ENCODE measurements around the gene UBE2D2. TPM values are rescaled to one million over a fixed set of nuclear protein-coding genes. Genes with fewer than 3 reads are reported as not detected.
"Not testable (repeated sequence)": the region's sequence is repeated elsewhere in the genome, so short reads cannot be mapped to it uniquely, and the experiment has no call there.

UBE2D2 gene
- total RNA-seq = 100 to 1,000 TPM; 221 to 243 TPM

DNA sequence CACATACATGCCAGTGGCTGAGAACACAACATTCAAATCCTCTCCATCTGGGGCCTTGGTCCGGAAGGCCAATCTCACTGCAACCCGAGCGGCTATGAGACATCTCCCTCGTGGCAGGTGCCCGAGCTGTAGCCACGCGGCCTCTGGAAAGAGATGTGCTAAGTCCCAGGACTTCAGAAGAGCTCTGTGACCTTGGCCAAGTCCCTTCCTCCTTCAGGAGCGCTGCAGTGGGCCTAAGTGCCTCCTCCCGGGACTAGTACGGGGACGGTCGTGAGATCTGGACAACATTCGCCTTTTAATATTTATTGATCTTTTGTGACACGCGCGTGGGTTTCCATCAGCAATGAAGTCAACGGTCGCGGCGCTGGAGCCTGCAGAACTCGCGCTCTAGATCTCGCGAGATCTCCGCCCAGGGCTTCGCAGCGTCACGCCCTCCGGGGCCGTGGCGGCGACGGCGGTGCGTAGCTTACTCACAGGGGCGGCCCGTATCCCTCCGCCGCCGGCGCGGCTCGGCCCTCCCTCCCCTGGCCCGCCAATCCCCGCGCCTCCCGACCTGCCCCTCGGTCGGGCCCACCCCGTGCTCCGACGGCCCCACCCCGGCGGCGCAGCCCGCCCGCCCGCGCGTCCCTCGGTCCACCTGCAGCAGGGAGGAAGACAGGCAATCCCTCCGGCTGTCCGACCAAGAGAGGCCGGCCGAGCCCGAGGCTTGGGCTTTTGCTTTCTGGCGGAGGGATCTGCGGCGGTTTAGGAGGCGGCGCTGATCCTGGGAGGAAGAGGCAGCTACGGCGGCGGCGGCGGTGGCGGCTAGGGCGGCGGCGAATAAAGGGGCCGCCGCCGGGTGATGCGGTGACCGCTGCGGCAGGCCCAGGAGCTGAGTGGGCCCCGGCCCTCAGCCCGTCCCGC, at the start of gene UBE2D2:
Gene UBE2D2 (plus strand): TSS at position 588 of the 903 bp plus-strand sequence. CDS start 453 bp downstream, outside the sequence.
- Mint-ChIP-seq H3K9me3 (no peaks in the 10 kb centered on the region), H3K27ac (peak within 1 kb of the TSS; percentile 96), H3K4me3 (peak within 1 kb of the TSS; percentile 94), H3K36me3 (ENCODE audit: low read depth) (peaks cover 24% of the 10 kb centered on the region), H3K27me3 (ENCODE audit: low read depth) (no peaks in the 10 kb centered on the region), H3K4me1 (ENCODE audit: low read depth) (peaks cover 33% of the 10 kb centered on the region)
- DNase-seq = peak; percentile 98
- intact Hi-C loops (cut with micrococcal nuclease) = loop anchor here (1.0 to 5.0 kb wide), 9 partner anchors 43 to 841 kb away; partner anchors contain the start of genes ANKHD1, PAIP2 and SPATA24
- CTCF ChIA-PET = interaction anchor here (0.9 to 5.2 kb wide), 8 partner anchors 13 to 150 kb away, joined by 3 to 35 read pairs (median 3); partner anchors contain the start of gene STING1

DNA sequence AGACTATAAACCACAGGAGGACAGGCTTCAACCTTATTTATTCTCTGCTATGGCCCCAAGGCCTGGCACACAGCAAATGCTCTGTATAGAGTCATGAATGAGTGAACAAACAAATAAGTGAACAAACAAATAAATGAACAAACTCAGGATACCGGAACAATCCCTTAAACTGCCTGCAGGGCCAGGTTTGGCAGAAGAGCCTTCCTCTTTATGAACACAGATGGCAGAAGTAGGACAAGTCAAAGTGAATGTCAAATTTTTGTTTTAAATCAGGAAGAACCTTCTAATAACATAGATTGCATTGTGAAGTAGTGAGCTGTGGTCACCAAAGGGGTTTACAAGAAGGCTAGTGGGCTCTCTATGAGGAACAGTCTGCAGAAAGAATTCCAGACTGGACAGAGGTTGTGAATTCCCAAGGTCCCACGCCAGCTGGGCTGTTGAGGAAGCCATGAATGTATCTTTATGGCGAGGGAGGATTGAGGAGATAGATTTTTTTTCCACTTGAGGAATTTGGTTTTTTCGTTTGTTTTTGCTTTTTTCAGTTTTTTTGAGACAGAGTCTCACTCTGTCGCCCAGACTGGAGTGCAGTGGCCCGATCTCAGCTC, 48.3 kb upstream of the UBE2D2 start:
- CTCF ChIA-PET = interaction anchor here (0.7 to 12.2 kb wide), 25 partner anchors 10 to 1250 kb away, joined by 3 to 326 read pairs (median 5); partner anchors contain the start of genes DNAJC18, PROB1 and STING1

DNA sequence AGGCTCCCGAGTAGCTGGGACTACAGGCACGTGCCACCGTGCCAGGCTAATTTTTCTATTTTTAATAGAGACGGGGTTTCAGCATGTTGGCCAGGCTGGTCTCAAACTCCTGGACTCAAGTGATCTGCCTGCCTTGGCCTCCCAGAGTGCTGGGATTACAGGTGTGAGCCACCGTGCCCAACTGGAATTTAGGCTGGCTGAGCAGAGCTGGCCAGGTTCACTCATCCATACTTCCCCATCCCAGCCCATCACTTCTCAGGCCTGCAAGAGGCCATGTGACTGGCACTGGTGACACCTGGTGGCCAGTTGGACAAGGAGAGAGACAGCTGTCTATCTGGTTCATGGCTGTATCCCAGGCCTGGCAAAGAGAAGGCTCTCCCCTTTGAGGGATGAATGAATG, 47.7 kb upstream of the UBE2D2 start:
- peaks cover 59% of the 10 kb centered on the region for H3K4me1 Mint-ChIP-seq (ENCODE audit: low read depth)
- H3K27ac Mint-ChIP-seq; H3K4me3 Mint-ChIP-seq; H3K27me3 Mint-ChIP-seq (ENCODE audit: low read depth); H3K9me3 Mint-ChIP-seq; H3K36me3 Mint-ChIP-seq (ENCODE audit: low read depth): not testable (repeated sequence)
- CTCF ChIA-PET = interaction anchor here (0.7 to 12.2 kb wide), 23 partner anchors 10 to 1250 kb away, joined by 3 to 326 read pairs (median 6); partner anchors contain the start of genes DNAJC18, PROB1 and STING1
- intact Hi-C loops (cut with micrococcal nuclease) = loop anchor here (1.0 to 5.0 kb wide), 6 partner anchors 32 to 221 kb away; partner anchors contain the start of genes MATR3 and SMIM33
- peak; percentile 92 for DNase-seq

More for the DNA sequence above, 48.3 kb upstream of the UBE2D2 start:
- Mint-ChIP-seq H3K27ac (no peak overlapping the region), H3K4me1 (ENCODE audit: low read depth) (peaks cover 60% of the 10 kb centered on the region), H3K9me3 (peaks cover 3% of the 10 kb centered on the region), H3K27me3 (ENCODE audit: low read depth) (no peaks in the 10 kb centered on the region), H3K4me3 (no peak overlapping the region), H3K36me3 (ENCODE audit: low read depth) (peaks cover 3% of the 10 kb centered on the region)
- DNase-seq = no peak
- intact Hi-C loops (cut with micrococcal nuclease) = loop anchor here (1.0 to 5.0 kb wide), 6 partner anchors 32 to 221 kb away; partner anchors contain the start of genes MATR3 and SMIM33

DNA sequence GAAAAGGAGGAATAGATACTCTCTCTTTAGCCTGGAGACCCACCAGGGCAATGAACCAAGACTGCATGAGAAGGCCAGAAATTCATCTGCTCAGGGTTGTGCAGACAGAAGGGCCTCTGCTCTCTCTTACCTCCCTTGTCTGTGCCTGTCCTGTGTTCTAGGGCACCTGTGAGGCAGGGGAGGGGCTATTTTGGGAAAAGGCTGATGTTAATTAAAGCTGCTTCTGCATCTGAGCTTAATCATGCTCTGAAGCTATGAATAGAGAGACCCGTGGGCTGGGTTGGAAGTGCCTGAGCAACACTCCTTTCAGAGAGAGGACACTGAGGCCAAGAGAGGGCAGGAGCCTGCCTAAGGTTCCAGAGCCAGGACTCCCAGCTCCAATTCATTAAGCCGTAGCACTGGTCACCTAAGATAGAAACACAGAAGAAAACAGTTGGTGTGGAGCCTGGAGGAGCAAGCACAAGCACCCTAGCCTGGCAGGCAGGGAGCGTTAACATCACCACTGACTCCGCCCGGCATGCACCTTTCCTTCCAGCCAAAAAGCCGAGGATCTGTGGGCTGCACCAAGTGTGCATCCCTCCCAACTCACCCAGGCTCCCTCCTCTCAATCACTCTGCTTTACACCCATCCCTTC, 47.2 kb upstream of the UBE2D2 start:
- Mint-ChIP-seq H3K27me3 (ENCODE audit: low read depth) (no peaks in the 10 kb centered on the region), H3K4me3 (no peak overlapping the region), H3K36me3 (ENCODE audit: low read depth) (peaks cover 3% of the 10 kb centered on the region), H3K27ac (no peak overlapping the region), H3K4me1 (ENCODE audit: low read depth) (peaks cover 59% of the 10 kb centered on the region), H3K9me3 (peaks cover 3% of the 10 kb centered on the region)
- DNase-seq = no peak
- intact Hi-C loops (cut with micrococcal nuclease) = loop anchor here (1.0 to 5.0 kb wide), 6 partner anchors 33 to 222 kb away; partner anchors contain the start of genes MATR3 and SMIM33
- CTCF ChIA-PET = interaction anchor here (0.6 to 12.2 kb wide), 21 partner anchors 11 to 252 kb away, joined by 3 to 326 read pairs (median 6); partner anchors contain the start of genes DNAJC18 and STING1

DNA sequence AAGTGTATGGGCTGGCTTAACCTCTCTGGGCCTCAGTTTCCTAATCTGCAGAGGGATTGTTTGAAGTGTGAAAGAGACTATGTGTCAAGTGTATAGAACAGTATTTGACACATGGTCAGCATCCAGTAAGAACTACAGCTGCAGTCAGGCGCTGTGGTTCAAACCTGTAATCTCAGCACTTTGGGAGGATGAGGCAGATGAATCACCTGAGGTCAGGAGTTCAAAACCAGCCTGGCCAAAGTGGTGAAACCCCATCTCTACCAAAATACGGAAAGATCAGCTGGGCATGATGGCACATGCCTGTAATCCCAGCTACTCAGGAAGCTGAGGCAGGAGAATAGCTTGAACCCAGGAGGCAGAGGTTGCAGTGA, 46.7 kb upstream of the UBE2D2 start:
- Mint-ChIP-seq H3K4me1 (ENCODE audit: low read depth) (peaks cover 57% of the 10 kb centered on the region), H3K9me3 (peaks cover 3% of the 10 kb centered on the region), H3K27ac (no peak overlapping the region), H3K4me3 (no peak overlapping the region), H3K27me3 (ENCODE audit: low read depth) (no peaks in the 10 kb centered on the region), H3K36me3 (ENCODE audit: low read depth) (peaks cover 3% of the 10 kb centered on the region)
- peak; percentile 29 for DNase-seq
- CTCF ChIA-PET = interaction anchor here (0.6 to 12.2 kb wide), 16 partner anchors 12 to 251 kb away, joined by 3 to 326 read pairs (median 6); partner anchors contain the start of genes DNAJC18 and STING1
- intact Hi-C loops (cut with micrococcal nuclease) = loop anchor here (5.0 kb wide), 2 partner anchors 42 to 222 kb away; partner anchors contain the start of genes MATR3 and SMIM33

DNA sequence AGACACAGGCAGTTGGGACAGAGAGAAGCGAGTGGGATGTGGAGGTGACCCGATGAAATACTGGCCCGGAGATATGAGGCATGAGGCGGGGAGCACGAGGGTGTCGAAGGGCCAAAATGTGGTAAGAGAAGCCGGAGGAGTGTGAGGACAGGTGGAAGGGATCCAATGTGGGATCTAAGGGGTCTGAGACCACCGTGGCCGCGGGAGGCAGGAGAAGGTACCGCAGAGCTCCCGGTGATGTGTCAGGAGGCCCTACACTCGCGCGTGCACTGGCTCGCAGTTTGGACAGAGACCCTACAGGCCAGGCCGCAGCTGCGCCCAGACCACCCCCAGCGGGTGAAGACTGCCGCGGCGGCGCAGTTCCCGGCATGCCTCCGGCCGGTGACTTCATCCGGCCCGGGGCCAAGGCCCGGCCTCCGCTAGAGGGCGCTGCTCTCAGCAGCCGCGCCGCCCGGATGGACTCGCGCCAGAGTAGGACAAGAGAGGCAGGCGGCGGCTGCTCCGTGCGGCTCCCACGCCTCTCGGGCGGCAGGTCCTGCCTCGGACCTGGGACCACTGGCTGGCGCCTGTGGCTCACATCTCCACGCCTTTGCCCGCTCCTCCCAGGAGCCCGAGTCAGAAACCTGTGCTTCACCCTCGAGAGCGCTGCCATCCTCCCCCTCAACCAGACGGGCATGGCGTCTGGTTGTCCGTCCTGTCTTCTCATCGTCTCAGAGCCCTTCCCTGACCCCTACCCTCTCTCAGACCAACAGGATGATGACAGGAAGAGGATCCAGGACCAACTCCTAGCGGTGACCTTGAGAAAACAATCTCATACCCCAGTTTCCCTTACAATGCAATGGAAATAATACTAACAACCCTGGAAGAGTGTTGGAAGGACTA, 43.2 kb upstream of the UBE2D2 start:
- Mint-ChIP-seq H3K4me3 (peak overlapping the region; percentile 92), H3K27ac (peak overlapping the region; percentile 91), H3K9me3 (no peaks in the 10 kb centered on the region), H3K4me1 (ENCODE audit: low read depth) (peaks cover 26% of the 10 kb centered on the region), H3K36me3 (ENCODE audit: low read depth) (no peaks in the 10 kb centered on the region), H3K27me3 (ENCODE audit: low read depth) (no peaks in the 10 kb centered on the region)
- peak; percentile 92 for DNase-seq
- intact Hi-C loops (cut with micrococcal nuclease) = loop anchor here (1.0 kb wide), 4 partner anchors 43 to 247 kb away; partner anchors contain the start of genes PAIP2 and UBE2D2
- CTCF ChIA-PET = interaction anchor here (0.6 to 12.2 kb wide), 18 partner anchors 13 to 326 kb away, joined by 3 to 326 read pairs (median 4); partner anchors contain the start of genes DNAJC18 and STING1

DNA sequence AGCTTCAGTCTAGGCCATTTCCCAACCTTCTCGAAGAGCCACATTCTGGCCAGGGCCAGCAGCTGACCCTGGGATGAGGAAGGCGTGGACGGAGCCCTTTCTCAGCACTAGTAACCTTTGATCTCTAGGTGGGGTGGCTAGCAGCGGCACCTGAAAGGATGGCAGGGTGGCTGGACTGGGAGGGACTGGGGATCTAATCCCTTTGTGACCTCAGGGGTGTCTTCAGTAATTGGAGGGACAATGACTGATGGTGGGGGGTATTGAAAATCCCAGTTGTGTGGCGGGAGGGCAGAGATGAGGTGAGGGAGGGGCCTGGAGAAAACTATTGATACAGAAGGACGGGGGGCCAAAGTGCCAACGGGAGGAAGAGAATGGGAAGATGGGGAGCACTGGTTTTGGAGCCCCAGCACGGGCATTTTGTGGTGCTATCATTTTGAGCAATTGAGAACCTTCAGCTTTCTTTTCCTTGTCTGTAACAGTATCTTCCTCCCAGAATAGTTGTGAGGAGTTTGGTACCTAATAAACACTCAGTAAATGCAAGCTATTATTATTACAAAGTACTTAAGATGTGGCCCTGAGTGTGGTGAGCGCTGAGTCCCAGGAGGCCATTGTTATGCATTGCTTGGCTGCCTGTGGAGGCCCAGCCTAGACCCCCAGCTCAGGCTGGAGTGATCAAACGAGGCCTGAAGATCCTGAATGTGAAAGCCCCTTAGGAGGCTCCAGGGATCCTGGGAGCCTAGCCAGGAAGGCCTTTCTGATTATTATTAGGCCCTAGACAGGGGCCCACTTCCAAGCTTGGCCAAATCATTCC, 37.3 kb upstream of the UBE2D2 start:
- no peaks in the 10 kb centered on the region for H3K36me3 Mint-ChIP-seq (ENCODE audit: low read depth)
- H3K9me3 Mint-ChIP-seq = no peaks in the 10 kb centered on the region
- DNase-seq = no peak
- no peak overlapping the region for H3K27ac Mint-ChIP-seq
- no peaks in the 10 kb centered on the region for H3K27me3 Mint-ChIP-seq (ENCODE audit: low read depth)
- intact Hi-C loops (cut with micrococcal nuclease) = no loop called here
- H3K4me3 Mint-ChIP-seq = no peak overlapping the region
- CTCF ChIA-PET = interaction anchor here (0.9 kb wide), 1 partner anchor 111 kb away, joined by 3 read pairs; no protein-coding TSS in a partner anchor
- H3K4me1 Mint-ChIP-seq (ENCODE audit: low read depth) = peaks cover 2% of the 10 kb centered on the region

DNA sequence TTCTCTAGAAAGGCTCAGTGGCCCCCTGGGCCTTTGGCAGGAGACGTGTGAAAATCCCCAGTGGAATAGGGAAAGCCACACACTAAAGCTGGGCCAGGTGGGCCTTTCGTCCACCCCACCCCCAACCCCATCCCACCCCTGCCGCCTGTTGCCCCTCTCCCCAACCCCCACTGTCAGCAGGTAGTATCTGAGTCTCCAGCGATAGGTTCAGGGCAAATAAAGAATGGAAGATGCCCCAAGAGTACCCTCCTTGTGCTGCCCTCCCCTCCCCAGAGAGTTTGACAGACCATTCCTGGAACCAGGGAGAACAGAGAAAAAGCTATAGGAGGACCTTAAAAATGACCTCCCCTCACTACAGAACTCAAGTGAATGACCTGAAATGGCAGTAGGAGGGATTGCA, 36.7 kb upstream of the UBE2D2 start:
- no peak for DNase-seq
- Mint-ChIP-seq H3K4me1 (ENCODE audit: low read depth) (no peaks in the 10 kb centered on the region), H3K27me3 (ENCODE audit: low read depth) (no peaks in the 10 kb centered on the region), H3K9me3 (no peaks in the 10 kb centered on the region), H3K36me3 (ENCODE audit: low read depth) (no peaks in the 10 kb centered on the region), H3K27ac (no peak overlapping the region), H3K4me3 (no peak overlapping the region)
- CTCF ChIA-PET = interaction anchor here (0.6 kb wide), 1 partner anchor 187 kb away, joined by 5 read pairs; no protein-coding TSS in a partner anchor
- intact Hi-C loops (cut with micrococcal nuclease) = no loop called here

DNA sequence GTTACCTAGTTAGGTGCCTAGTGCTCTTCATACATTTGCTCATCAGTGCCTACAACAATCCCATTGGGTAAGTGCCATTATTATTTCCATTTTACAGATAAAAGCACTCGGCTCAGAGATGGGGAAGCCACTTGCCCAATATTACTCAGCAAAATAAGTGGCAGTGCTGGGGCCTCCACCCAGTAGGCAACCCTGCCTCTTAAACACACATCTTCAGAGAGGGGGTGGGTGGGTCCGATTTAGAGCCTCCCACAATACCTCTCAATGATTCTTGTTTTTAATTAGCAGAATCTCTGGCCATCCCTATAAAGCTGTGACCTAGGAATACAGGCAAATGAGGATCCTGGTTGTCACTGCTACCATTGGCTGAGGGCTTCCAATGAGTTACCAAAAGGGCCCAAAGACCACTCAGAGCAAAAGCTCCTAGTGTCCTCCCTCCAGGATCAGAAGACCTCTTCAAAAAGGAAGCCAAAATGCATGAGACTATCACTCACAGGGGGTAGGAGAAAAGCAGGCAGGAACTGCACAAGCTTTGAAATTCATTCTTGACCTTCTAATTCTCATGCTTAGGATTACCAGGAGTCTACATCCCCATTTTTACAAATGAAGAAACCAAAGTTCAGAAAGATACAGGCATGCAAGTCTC, 36.1 kb upstream of the UBE2D2 start:
- DNase-seq = no peak
- intact Hi-C loops (cut with micrococcal nuclease) = no loop called here
- Mint-ChIP-seq H3K27ac (no peak overlapping the region), H3K27me3 (ENCODE audit: low read depth) (no peaks in the 10 kb centered on the region), H3K36me3 (ENCODE audit: low read depth) (no peaks in the 10 kb centered on the region), H3K4me3 (no peak overlapping the region), H3K4me1 (ENCODE audit: low read depth) (no peaks in the 10 kb centered on the region), H3K9me3 (no peaks in the 10 kb centered on the region)
- CTCF ChIA-PET = interaction anchor here (0.6 to 0.7 kb wide), 2 partner anchors 67 to 188 kb away, joined by 4 to 5 read pairs; no protein-coding TSS in a partner anchor

All from activated naive CD4-positive, alpha-beta T cell treated with anti-CD3 and anti-CD28 coated beads for 36 hours (primary cell).